ENCODE results near the gene SNX18. TPM values are rescaled to one million over a fixed set of nuclear protein-coding genes. Genes with fewer than 3 reads are reported as not detected.

The SNX18 gene
- total and polyA plus RNA-seq, 10 donors = 4.8 to 82.5 (median 68.1) TPM

DNA sequence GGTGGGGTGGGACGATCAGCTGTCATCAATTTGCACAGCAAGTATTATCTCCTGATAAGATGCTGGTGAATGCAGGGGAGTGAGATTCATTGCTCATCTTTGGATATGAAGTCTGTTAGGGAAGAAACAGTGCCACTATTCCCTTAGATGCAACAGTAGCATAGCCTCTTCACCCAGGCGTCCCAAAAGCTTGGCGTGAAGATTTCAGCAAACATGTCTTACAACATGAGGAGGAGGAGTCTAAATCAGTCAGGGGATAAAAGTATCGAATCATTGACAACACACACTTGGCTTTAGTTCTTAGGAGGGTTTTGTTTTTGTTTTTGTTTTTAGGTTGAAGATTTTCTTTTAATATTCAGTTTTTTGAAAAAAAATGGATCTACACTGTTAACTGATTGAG is 26.5 kb downstream of the SNX18 start:
- no peak for DNase-seq
- Histone ChIP-seq H3K4me3 (no peak overlapping the region), H3K27me3 (replicated peaks in 1 of 7) (no peaks in the 10 kb centered on the region), H3K9me3 (no peaks in the 10 kb centered on the region), H3K36me3 (peaks cover 0 to 61% (median 12%) of the 10 kb centered on the region in 6 donors), H3K4me1 (peaks cover 0 to 81% (median 26%) of the 10 kb centered on the region in 6 donors), H3K27ac (no peak overlapping the region)
- intact Hi-C loops (cut with DNase I; ENCODE audit: low total_unique reads) = no loop called here
- WGBS, 5 donors = 70 to 95% (median 80%) methylated on average over 4 of the region's 4 CpGs
- TF ChIP-seq POLR2A (IDR thresholded peaks at IDR 0.05) = no peak
- TF ChIP-seq, protein P1, sequence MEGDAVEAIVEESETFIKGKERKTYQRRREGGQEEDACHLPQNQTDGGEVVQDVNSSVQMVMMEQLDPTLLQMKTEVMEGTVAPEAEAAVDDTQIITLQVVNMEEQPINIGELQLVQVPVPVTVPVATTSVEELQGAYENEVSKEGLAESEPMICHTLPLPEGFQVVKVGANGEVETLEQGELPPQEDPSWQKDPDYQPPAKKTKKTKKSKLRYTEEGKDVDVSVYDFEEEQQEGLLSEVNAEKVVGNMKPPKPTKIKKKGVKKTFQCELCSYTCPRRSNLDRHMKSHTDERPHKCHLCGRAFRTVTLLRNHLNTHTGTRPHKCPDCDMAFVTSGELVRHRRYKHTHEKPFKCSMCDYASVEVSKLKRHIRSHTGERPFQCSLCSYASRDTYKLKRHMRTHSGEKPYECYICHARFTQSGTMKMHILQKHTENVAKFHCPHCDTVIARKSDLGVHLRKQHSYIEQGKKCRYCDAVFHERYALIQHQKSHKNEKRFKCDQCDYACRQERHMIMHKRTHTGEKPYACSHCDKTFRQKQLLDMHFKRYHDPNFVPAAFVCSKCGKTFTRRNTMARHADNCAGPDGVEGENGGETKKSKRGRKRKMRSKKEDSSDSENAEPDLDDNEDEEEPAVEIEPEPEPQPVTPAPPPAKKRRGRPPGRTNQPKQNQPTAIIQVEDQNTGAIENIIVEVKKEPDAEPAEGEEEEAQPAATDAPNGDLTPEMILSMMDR (IDR thresholded peaks at IDR 0.05 in 8 of 11, conservative IDR thresholded peaks at IDR 0.05 in 3 of 11) = no peak
- TF ChIP-seq POLR2AphosphoS5 (IDR thresholded peaks at IDR 0.05) = no peak

DNA sequence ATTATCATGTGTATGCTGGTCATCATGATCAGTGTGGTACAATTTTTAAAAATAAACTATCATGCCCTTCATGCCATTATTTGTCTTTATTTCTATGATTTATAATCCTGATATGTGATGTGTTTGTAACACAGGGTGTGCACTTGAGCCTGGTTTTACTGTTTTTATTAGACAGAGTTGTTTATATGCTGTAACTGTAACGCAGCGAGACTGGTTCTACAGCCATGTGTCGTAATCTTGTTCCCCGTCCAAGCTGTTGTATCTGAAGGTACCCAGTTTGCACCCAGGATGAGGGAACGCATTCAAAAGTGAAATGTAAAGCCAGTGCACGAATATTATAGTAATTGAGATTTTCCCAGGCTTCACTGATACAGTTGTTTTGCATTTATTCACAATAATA is 28.2 kb downstream of the SNX18 start:
- TF ChIP-seq, protein P1 (IDR thresholded peaks at IDR 0.05 in 8 of 11, conservative IDR thresholded peaks at IDR 0.05 in 3 of 11) = no peak
- TF ChIP-seq POLR2A (IDR thresholded peaks at IDR 0.05) = no peak
- no peak for TF ChIP-seq POLR2AphosphoS5 (IDR thresholded peaks at IDR 0.05)
- Histone ChIP-seq H3K4me1 (peaks cover 0 to 64% (median 22%) of the 10 kb centered on the region in 6 donors), H3K9me3 (no peaks in the 10 kb centered on the region), H3K27ac (no peak overlapping the region), H3K36me3 (peaks cover 0 to 65% (median 12%) of the 10 kb centered on the region in 6 donors), H3K27me3 (replicated peaks in 1 of 7) (no peaks in the 10 kb centered on the region), H3K4me3 (no peak overlapping the region)
- DNase-seq = no peak
- intact Hi-C loops (cut with DNase I; ENCODE audit: low total_unique reads) = no loop called here
- 76 to 96% (median 87%) methylated on average over 6 of the region's 6 CpGs for WGBS, 5 donors

DNA sequence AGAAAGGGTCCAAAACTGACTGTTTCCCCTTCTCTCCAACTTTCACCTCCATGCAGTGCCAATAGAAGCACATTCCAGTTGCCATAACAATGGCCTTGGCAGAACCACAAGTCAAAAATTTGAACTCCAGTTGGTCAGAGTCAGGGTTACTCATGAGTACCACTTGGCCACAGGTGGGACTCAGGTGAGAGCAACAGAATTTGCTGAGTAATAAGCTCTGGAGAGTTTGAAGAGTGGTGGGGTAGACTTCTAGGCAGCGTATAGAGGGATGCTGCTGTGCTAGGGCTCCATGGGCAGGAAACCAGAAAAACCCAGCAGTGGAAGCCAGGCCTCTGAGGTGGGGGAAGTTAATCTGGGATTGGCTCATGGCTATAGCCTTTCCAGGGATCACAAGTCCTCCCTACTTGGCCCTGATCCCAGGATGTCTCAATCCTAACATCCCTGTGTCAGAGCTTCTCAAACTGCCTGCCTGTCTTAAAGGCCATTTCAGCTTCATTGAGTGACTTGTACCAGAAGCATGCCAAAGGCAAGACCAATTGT is 30.2 kb downstream of the SNX18 start:
- TF ChIP-seq, protein P1 (IDR thresholded peaks at IDR 0.05 in 8 of 11, conservative IDR thresholded peaks at IDR 0.05 in 3 of 11) = no peak
- peak in 1 of 3 donors; percentile 53 for TF ChIP-seq POLR2AphosphoS5 (IDR thresholded peaks at IDR 0.05)
- H3K4me3 ChIP-seq = no peak overlapping the region
- no peak for DNase-seq
- H3K36me3 ChIP-seq = peaks cover 0 to 80% (median 12%) of the 10 kb centered on the region in 6 donors
- peak overlapping the region in 4 of 8 donors; percentile 19 to 42 (median 24) for H3K27ac ChIP-seq
- peaks cover 0 to 56% (median 7%) of the 10 kb centered on the region in 6 donors for H3K4me1 ChIP-seq
- 60 to 85% (median 61%) methylated on average over 1 of the region's 1 CpG for WGBS, 5 donors
- intact Hi-C loops (cut with DNase I; ENCODE audit: low total_unique reads) = no loop called here
- H3K9me3 ChIP-seq = no peaks in the 10 kb centered on the region
- H3K27me3 ChIP-seq (replicated peaks in 1 of 7) = no peaks in the 10 kb centered on the region

DNA sequence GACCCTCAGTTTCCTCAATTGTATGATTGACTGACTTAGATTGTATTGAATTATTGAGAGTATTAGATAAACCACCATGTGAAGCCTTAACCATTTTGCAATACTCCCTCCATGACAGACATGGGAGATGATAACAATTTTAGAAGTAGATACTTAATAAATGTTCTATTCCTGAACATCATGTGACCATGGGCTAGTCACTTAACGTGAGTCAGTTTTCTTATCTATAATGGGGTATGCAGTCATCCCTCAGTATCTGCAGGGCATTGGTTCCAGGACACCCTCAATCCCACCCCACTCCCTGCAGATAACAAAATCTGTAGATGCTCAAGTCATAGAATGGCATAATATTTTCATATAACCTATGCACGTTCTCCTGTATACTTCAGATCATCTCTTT is 31.0 kb downstream of the SNX18 start:
- no peak for DNase-seq
- H3K9me3 ChIP-seq = no peaks in the 10 kb centered on the region
- H3K27ac ChIP-seq = peak overlapping the region in 4 of 8 donors; percentile 19 to 42 (median 24)
- no peaks in the 10 kb centered on the region for H3K27me3 ChIP-seq (replicated peaks in 1 of 7)
- H3K36me3 ChIP-seq = peaks cover 0 to 81% (median 10%) of the 10 kb centered on the region in 6 donors
- intact Hi-C loops (cut with DNase I; ENCODE audit: low total_unique reads) = no loop called here
- H3K4me1 ChIP-seq = peaks cover 0 to 51% (median 7%) of the 10 kb centered on the region in 6 donors
- TF ChIP-seq POLR2A (IDR thresholded peaks at IDR 0.05) (no peak), POLR2AphosphoS5 (IDR thresholded peaks at IDR 0.05) (no peak)
- TF ChIP-seq, protein P1 (IDR thresholded peaks at IDR 0.05 in 8 of 11, conservative IDR thresholded peaks at IDR 0.05 in 3 of 11) = no peak
- H3K4me3 ChIP-seq = no peak overlapping the region
- 69 to 84% (median 78%) methylated on average over 2 of the region's 2 CpGs for WGBS, 5 donors

Measured in spleen (tissue), 11 donors.